ENCODE data around the gene BAIAP2L2. TPM values are rescaled to one million over a fixed set of nuclear protein-coding genes. Genes with fewer than 3 reads are reported as not detected.
"Not testable (repeated sequence)": the region's sequence is repeated elsewhere in the genome, so short reads cannot be mapped to it uniquely, and the experiment has no call there.

BAIAP2L2 gene
- total and polyA plus RNA-seq, 8 donors, result 0.56 to 13.8 (median 1.1) TPM

- no peaks in the 10 kb centered on the region for H3K36me3 ChIP-seq
- no peak for FAIRE-seq
- no peak overlapping the region for H3K4me3 ChIP-seq
- H3K27me3 ChIP-seq, result no peaks in the 10 kb centered on the region
- no peak overlapping the region for H3K27ac ChIP-seq
- no peaks in the 10 kb centered on the region for H3K4me1 ChIP-seq
- no peak for TF ChIP-seq CTCF (IDR thresholded peaks at IDR 0.05)
- 70 to 79% methylated on average over 5 of the region's 5 CpGs for WGBS, 2 donors
- no peak for DNase-seq
- H3K9me3 ChIP-seq, result no peaks in the 10 kb centered on the region
- intact Hi-C loops (cut with DNase I), result no loop called here
- peak in 2 of 4 donors; percentile 17 to 32 for ATAC-seq
These were observed 68.6 kb downstream of the BAIAP2L2 start for GRCh38 chr22:38041760-38042487.

- no peak overlapping the region for H3K4me3 ChIP-seq
- DNase-seq (no peak), ATAC-seq (no peak), FAIRE-seq (no peak)
- TF ChIP-seq CTCF (IDR thresholded peaks at IDR 0.05), result no peak
- WGBS, 2 donors, result 76 to 81% methylated on average over 20 of the region's 20 CpGs
- no peaks in the 10 kb centered on the region for H3K36me3 ChIP-seq
- H3K9me3 ChIP-seq, result no peaks in the 10 kb centered on the region
- intact Hi-C loops (cut with DNase I), result no loop called here
- no peak overlapping the region for H3K27ac ChIP-seq
- H3K4me1 ChIP-seq, result no peaks in the 10 kb centered on the region
- H3K27me3 ChIP-seq, result no peaks in the 10 kb centered on the region
These were observed 69.3 kb downstream of the BAIAP2L2 start for GRCh38 chr22:38040953-38041759.

GRCh38 chr22:38038890-38039812 is 71.3 kb downstream of the BAIAP2L2 start:
- peak in 1 of 6 donors; percentile 38 for DNase-seq
- WGBS, 2 donors, result 66% methylated on average over 46 of the region's 46 CpGs

GRCh38 chr22:38038426-38038825 is 72.1 kb downstream of the BAIAP2L2 start:
- Histone ChIP-seq H3K4me1 (no peaks in the 10 kb centered on the region), H3K9me3 (no peaks in the 10 kb centered on the region), H3K36me3 (no peaks in the 10 kb centered on the region), H3K27me3 (no peaks in the 10 kb centered on the region), H3K27ac (no peak overlapping the region), H3K4me3 (no peak overlapping the region)
- DNase-seq (peak in 1 of 6 donors; percentile 20), FAIRE-seq (no peak), ATAC-seq (no peak)
- no peak for TF ChIP-seq CTCF (IDR thresholded peaks at IDR 0.05)
- 84 to 88% methylated on average over 20 to 23 of the region's 23 CpGs for WGBS, 2 donors
- intact Hi-C loops (cut with DNase I), result no loop called here

More at GRCh38 chr22:38038890-38039812, 71.3 kb downstream of the BAIAP2L2 start:
- no peak for FAIRE-seq
- intact Hi-C loops (cut with DNase I), result no loop called here
- H3K27me3 ChIP-seq, result no peaks in the 10 kb centered on the region
- ATAC-seq, result no peak
- TF ChIP-seq CTCF (IDR thresholded peaks at IDR 0.05), result no peak
- H3K4me1 ChIP-seq, result no peaks in the 10 kb centered on the region
- H3K9me3 ChIP-seq, result no peaks in the 10 kb centered on the region
- H3K4me3 ChIP-seq, result no peak overlapping the region
- no peak overlapping the region for H3K27ac ChIP-seq
- no peaks in the 10 kb centered on the region for H3K36me3 ChIP-seq

- ATAC-seq; H3K9me3 ChIP-seq; H3K4me1 ChIP-seq; H3K27ac ChIP-seq; FAIRE-seq; DNase-seq; H3K4me3 ChIP-seq; intact Hi-C loops (cut with DNase I); H3K27me3 ChIP-seq; H3K36me3 ChIP-seq: not testable (repeated sequence)
- 88 to 90% methylated on average over 12 to 13 of the region's 13 CpGs for WGBS, 2 donors
These were observed 72.9 kb downstream of the BAIAP2L2 start for GRCh38 chr22:38037367-38038150.

Data from pancreas (tissue), 10 donors.